Measurements from ENCODE around the gene GALE.
"Not testable (repeated sequence)": the region's sequence is repeated elsewhere in the genome, so short reads cannot be mapped to it uniquely, and the experiment has no call there.

The GALE gene

GRCh38 chr1:23800400-23801337, at the start of gene GALE:
Gene GALE (minus strand): TSS chr1:23800754. CDS start chr1:23799007, 1,747 bp downstream.
- peak; percentile 97 for DNase-seq (ENCODE audit: low read depth)

- DNase-seq (ENCODE audit: low read depth): no peak
These were observed 48.4 kb upstream of the GALE start for GRCh38 chr1:23848673-23849616.

- not testable (repeated sequence) for DNase-seq (ENCODE audit: low read depth)
These were observed 47.0 kb upstream of the GALE start for GRCh38 chr1:23847482-23848095.

GRCh38 chr1:23845163-23845562, 44.6 kb upstream of the GALE start:
- DNase-seq (ENCODE audit: low read depth): no peak

GRCh38 chr1:23843644-23844043, 43.1 kb upstream of the GALE start:
- no peak for DNase-seq (ENCODE audit: low read depth)

- peak; percentile 62 for DNase-seq (ENCODE audit: low read depth)
These were observed 37.9 kb upstream of the GALE start for GRCh38 chr1:23838401-23838866.

- DNase-seq (ENCODE audit: low read depth): no peak
These were observed 37.4 kb upstream of the GALE start for GRCh38 chr1:23837908-23838307.

- DNase-seq (ENCODE audit: low read depth): no peak
These were observed 35.5 kb upstream of the GALE start for GRCh38 chr1:23836037-23836436.

- DNase-seq (ENCODE audit: low read depth): not testable (repeated sequence)
These were observed 33.6 kb upstream of the GALE start for GRCh38 chr1:23834156-23834555.

- DNase-seq (ENCODE audit: low read depth): no peak
These were observed 27.2 kb upstream of the GALE start for GRCh38 chr1:23827717-23828116.

GRCh38 chr1:23826590-23826989, 26.0 kb upstream of the GALE start:
- not testable (repeated sequence) for DNase-seq (ENCODE audit: low read depth)

- DNase-seq (ENCODE audit: low read depth): no peak
These were observed 25.4 kb upstream of the GALE start for GRCh38 chr1:23825762-23826522.

- DNase-seq (ENCODE audit: low read depth): peak; percentile 81
These were observed 24.7 kb upstream of the GALE start, which contains the start of gene HMGCL for GRCh38 chr1:23825076-23825761. Gene HMGCL (minus strand): TSS chr1:23825429. CDS start chr1:23825415, 14 bp downstream.

GRCh38 chr1:23824711-23825075, 24.1 kb upstream of the GALE start:
- DNase-seq (ENCODE audit: low read depth): no peak

GRCh38 chr1:23823767-23824166, 23.2 kb upstream of the GALE start:
- no peak for DNase-seq (ENCODE audit: low read depth)

- no peak for DNase-seq (ENCODE audit: low read depth)
These were observed 17.1 kb upstream of the GALE start for GRCh38 chr1:23817633-23818032.

GRCh38 chr1:23816906-23817305, 16.4 kb upstream of the GALE start:
- DNase-seq (ENCODE audit: low read depth): no peak

GRCh38 chr1:23816361-23816760, 15.8 kb upstream of the GALE start:
- DNase-seq (ENCODE audit: low read depth): no peak

GRCh38 chr1:23814016-23814415, 13.5 kb upstream of the GALE start:
- no peak for DNase-seq (ENCODE audit: low read depth)

- DNase-seq (ENCODE audit: low read depth): no peak
These were observed 10.4 kb upstream of the GALE start for GRCh38 chr1:23810818-23811540.

All from stimulated activated CD8-positive, alpha-beta memory T cell treated with anti-CD3 and anti-CD28 coated beads, Interleukin-12 subunit alpha, Interleukin-12 subunit beta, amount 100 ng/mL, for 4 hours (primary cell).